ENCODE measurements around the gene ARPP21.

ARPP21 gene

DNA sequence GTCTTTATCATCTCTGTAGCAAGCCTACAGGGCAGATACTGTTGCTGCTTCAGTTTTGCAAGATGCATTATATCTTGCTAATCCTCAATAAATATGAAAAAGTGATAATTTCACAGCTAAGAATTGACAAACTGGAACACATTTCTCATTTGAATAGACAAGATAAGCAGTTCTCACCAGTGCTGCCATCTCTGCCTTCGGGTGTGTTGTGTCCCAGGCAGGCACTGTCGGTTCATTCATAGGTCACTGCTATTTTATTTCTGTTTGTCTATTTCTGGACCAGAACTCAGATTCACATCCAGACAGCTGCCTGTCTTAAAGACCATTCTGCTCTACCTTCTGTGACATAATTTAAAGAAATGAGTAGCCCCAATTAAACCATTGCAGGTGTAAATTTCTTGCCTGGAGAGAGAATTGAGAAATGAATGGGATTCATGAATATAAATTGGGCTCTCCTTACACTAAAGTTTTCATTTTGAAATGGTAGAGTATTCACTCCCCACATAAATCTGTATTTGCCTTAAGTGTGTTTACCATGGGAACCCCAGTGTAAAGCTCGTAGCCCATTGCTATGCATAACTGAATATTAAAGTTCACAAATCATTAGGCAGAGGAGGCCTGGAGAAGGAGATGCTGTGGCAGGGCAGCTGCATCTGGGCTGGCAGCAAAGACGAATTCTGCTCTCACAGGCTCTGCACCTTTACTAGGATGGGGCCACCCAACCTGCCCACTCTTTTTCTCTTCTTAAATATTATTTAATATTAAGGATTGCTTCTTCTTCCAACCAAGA, 149.9 kb downstream of the ARPP21 start:
- H3K9me3 ChIP-seq (ENCODE audit: control insufficient read depth, insufficient read depth, low read depth, low read length): no peaks in the 10 kb centered on the region
- ChIA-PET CTCF (no interaction called here), POLR2A (no interaction called here)
- no peaks in the 10 kb centered on the region for H3K36me3 ChIP-seq (ENCODE audit: control insufficient read depth in 2 of 2, insufficient read depth in 1 of 2, low read length in 2 of 2)
- H3K4me1 ChIP-seq (ENCODE audit: control insufficient read depth, insufficient read depth, low read length): no peaks in the 10 kb centered on the region
- no peak overlapping the region for H3K4me3 ChIP-seq (ENCODE audit: low read depth, low read length)
- H3K27ac ChIP-seq (ENCODE audit: extremely low read depth, low read depth, low read length): no peak overlapping the region
- no peak for TF ChIP-seq ZNF223 (tag by site-specific recombination; IDR thresholded peaks at IDR 0.05)
- no peak for TF ChIP-seq ZNF768 (tag by site-specific recombination; IDR thresholded peaks at IDR 0.05)
- no peak for TF ChIP-seq MEIS1 (CRISPR knock-in tag; IDR thresholded peaks at IDR 0.05; ENCODE audit: borderline replicate concordance)
- TF ChIP-seq, protein P1, sequence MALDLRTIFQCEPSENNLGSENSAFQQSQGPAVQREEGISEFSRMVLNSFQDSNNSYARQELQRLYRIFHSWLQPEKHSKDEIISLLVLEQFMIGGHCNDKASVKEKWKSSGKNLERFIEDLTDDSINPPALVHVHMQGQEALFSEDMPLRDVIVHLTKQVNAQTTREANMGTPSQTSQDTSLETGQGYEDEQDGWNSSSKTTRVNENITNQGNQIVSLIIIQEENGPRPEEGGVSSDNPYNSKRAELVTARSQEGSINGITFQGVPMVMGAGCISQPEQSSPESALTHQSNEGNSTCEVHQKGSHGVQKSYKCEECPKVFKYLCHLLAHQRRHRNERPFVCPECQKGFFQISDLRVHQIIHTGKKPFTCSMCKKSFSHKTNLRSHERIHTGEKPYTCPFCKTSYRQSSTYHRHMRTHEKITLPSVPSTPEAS (tag by site-specific recombination; IDR thresholded peaks at IDR 0.05): no peak
- no peak for TF ChIP-seq RBAK (tag by site-specific recombination; IDR thresholded peaks at IDR 0.05)
- TF ChIP-seq, protein P2, sequence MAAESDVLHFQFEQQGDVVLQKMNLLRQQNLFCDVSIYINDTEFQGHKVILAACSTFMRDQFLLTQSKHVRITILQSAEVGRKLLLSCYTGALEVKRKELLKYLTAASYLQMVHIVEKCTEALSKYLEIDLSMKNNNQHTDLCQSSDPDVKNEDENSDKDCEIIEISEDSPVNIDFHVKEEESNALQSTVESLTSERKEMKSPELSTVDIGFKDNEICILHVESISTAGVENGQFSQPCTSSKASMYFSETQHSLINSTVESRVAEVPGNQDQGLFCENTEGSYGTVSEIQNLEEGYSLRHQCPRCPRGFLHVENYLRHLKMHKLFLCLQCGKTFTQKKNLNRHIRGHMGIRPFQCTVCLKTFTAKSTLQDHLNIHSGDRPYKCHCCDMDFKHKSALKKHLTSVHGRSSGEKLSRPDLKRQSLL (tag by site-specific recombination; IDR thresholded peaks at IDR 0.05): no peak
- TF ChIP-seq ZNF174 (tag by site-specific recombination; IDR thresholded peaks at IDR 0.05): no peak
- no peak for TF ChIP-seq ZNF777 (tag by site-specific recombination; IDR thresholded peaks at IDR 0.05; ENCODE audit: borderline replicate concordance)
- no peak for TF ChIP-seq ZNF416 (tag by site-specific recombination; IDR thresholded peaks at IDR 0.05)
- no peak for TF ChIP-seq ZFHX2 (tag by site-specific recombination; conservative IDR thresholded peaks at IDR 0.05)
- no peak for TF ChIP-seq ZBTB20 (tag by site-specific recombination; IDR thresholded peaks at IDR 0.05)
- no peak for TF ChIP-seq ZNF792 (tag by site-specific recombination; IDR thresholded peaks at IDR 0.05)
- TF ChIP-seq SP3 (tag by site-specific recombination; IDR thresholded peaks at IDR 0.05): no peak
- no peak for TF ChIP-seq ZBTB1 (tag by site-specific recombination; IDR thresholded peaks at IDR 0.05)
- no peak for TF ChIP-seq ZNF292 (tag by site-specific recombination; IDR thresholded peaks at IDR 0.05; ENCODE audit: borderline replicate concordance, low read depth)
- TF ChIP-seq KLF1 (tag by site-specific recombination; IDR thresholded peaks at IDR 0.05): no peak
- TF ChIP-seq, protein P3, sequence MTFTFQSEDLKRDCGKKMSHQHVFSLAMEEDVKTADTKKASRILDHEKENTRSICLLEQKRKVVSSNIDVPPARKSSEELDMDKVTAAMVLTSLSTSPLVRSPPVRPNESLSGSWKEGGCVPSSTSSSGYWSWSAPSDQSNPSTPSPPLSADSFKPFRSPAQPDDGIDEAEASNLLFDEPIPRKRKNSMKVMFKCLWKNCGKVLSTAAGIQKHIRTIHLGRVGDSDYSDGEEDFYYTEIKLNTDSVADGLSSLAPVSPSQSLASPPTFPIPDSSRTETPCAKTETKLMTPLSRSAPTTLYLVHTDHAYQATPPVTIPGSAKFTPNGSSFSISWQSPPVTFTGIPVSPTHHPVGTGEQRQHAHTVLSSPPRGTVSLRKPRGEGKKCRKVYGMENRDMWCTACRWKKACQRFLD (tag by site-specific recombination; IDR thresholded peaks at IDR 0.05): no peak
- TF ChIP-seq, protein P4, sequence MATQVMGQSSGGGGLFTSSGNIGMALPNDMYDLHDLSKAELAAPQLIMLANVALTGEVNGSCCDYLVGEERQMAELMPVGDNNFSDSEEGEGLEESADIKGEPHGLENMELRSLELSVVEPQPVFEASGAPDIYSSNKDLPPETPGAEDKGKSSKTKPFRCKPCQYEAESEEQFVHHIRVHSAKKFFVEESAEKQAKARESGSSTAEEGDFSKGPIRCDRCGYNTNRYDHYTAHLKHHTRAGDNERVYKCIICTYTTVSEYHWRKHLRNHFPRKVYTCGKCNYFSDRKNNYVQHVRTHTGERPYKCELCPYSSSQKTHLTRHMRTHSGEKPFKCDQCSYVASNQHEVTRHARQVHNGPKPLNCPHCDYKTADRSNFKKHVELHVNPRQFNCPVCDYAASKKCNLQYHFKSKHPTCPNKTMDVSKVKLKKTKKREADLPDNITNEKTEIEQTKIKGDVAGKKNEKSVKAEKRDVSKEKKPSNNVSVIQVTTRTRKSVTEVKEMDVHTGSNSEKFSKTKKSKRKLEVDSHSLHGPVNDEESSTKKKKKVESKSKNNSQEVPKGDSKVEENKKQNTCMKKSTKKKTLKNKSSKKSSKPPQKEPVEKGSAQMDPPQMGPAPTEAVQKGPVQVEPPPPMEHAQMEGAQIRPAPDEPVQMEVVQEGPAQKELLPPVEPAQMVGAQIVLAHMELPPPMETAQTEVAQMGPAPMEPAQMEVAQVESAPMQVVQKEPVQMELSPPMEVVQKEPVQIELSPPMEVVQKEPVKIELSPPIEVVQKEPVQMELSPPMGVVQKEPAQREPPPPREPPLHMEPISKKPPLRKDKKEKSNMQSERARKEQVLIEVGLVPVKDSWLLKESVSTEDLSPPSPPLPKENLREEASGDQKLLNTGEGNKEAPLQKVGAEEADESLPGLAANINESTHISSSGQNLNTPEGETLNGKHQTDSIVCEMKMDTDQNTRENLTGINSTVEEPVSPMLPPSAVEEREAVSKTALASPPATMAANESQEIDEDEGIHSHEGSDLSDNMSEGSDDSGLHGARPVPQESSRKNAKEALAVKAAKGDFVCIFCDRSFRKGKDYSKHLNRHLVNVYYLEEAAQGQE (tag by site-specific recombination; IDR thresholded peaks at IDR 0.05): no peak

DNA sequence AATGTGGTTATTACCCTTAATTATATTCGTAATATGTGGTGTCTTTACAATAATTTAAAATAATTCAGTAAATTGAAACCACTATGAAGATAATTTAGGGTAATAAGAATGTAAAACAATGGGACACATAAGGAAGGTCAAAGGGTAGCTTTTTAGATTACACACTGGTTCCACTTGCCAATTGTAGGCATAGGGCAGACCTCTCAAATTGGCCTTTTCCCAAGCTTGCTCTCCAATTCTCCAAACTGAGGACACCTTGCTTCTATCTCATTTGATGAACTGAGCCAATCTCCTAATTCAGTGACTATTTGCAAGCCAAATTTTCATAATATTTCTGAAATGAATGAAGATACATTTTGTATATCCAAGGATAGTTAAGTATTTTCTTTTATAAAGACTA, 151.4 kb downstream of the ARPP21 start:
- H3K4me1 ChIP-seq (ENCODE audit: control insufficient read depth, insufficient read depth, low read length): no peaks in the 10 kb centered on the region
- ChIA-PET CTCF (no interaction called here), POLR2A (no interaction called here)
- H3K36me3 ChIP-seq (ENCODE audit: control insufficient read depth in 2 of 2, insufficient read depth in 1 of 2, low read length in 2 of 2): no peaks in the 10 kb centered on the region
- no peak overlapping the region for H3K27ac ChIP-seq (ENCODE audit: extremely low read depth, low read depth, low read length)
- no peaks in the 10 kb centered on the region for H3K9me3 ChIP-seq (ENCODE audit: control insufficient read depth, insufficient read depth, low read depth, low read length)
- no peak overlapping the region for H3K4me3 ChIP-seq (ENCODE audit: low read depth, low read length)
- TF ChIP-seq ZNF785 (tag by site-specific recombination; IDR thresholded peaks at IDR 0.05): no peak
- no peak for TF ChIP-seq ZBTB1 (tag by site-specific recombination; IDR thresholded peaks at IDR 0.05)
- no peak for TF ChIP-seq ZNF76 (tag by site-specific recombination; IDR thresholded peaks at IDR 0.05; ENCODE audit: borderline replicate concordance, low read depth)
- TF ChIP-seq, protein P5, sequence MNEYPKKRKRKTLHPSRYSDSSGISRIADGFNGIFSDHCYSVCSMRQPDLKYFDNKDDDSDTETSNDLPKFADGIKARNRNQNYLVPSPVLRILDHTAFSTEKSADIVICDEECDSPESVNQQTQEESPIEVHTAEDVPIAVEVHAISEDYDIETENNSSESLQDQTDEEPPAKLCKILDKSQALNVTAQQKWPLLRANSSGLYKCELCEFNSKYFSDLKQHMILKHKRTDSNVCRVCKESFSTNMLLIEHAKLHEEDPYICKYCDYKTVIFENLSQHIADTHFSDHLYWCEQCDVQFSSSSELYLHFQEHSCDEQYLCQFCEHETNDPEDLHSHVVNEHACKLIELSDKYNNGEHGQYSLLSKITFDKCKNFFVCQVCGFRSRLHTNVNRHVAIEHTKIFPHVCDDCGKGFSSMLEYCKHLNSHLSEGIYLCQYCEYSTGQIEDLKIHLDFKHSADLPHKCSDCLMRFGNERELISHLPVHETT (tag by site-specific recombination; IDR thresholded peaks at IDR 0.05): no peak
- TF ChIP-seq ZNF549 (tag by site-specific recombination; IDR thresholded peaks at IDR 0.05): no peak
- no peak for TF ChIP-seq ZNF404 (tag by site-specific recombination; IDR thresholded peaks at IDR 0.05)
- no peak for TF ChIP-seq SETDB1 (IDR thresholded peaks at IDR 0.05; ENCODE audit: insufficient read length, low read length)
- no peak for TF ChIP-seq ZNF37A (tag by site-specific recombination; IDR thresholded peaks at IDR 0.05)
- TF ChIP-seq ZNF654 (tag by site-specific recombination; IDR thresholded peaks at IDR 0.05; ENCODE audit: low read depth): no peak
- TF ChIP-seq SCRT1 (tag by site-specific recombination; IDR thresholded peaks at IDR 0.05; ENCODE audit: borderline replicate concordance): no peak
- no peak for TF ChIP-seq ZNF747 (tag by site-specific recombination; IDR thresholded peaks at IDR 0.05)
- TF ChIP-seq ZNF555 (tag by site-specific recombination; conservative IDR thresholded peaks at IDR 0.05): no peak
